HepG2 (cell line): ENCODE results near the gene GPC2. TPM values are rescaled to one million over a fixed set of nuclear protein-coding genes. Genes with fewer than 3 reads are reported as not detected.
"Not testable (repeated sequence)": the region's sequence is repeated elsewhere in the genome, so short reads cannot be mapped to it uniquely, and the experiment has no call there.

Experiments
- ATAC-seq: fragments of 200-7000 bp; cut with Tn5 transposase; 3 replicates; pipeline ENCODE4 v1.9.1; 2020; ENCODE audit warnings: mild to moderate bottlenecking, moderate library complexity
- BruUV-seq: library from RNA; stranded (reverse); fragments of 400-500 nt; replicated peaks from 2 replicates; lab custom pipeline; 2021; lab: Mats Ljungman, UMichigan
- CTCF ChIA-PET: fragments of 300-600 bp; formaldehyde crosslinking; extraction: SDS; loops from one replicate; lab custom pipeline; 2021; ENCODE audit warnings: low total read pairs, inconsistent platforms, low intra/inter-chr PET ratio; lab: Yijun Ruan, JAX
- POLR2A ChIA-PET: fragments of 350-600 bp; sonication (Branson Sonifier 250); formaldehyde crosslinking; loops from one replicate; lab custom pipeline; 2020; ENCODE audit warnings: antibody characterized with exemption, inconsistent platforms; lab: Yijun Ruan, JAX
- DNase-seq: peaks from one replicate; pipeline ENCODE4 v3.0.0-alpha.2; 2015; ENCODE audit warnings: low spot score
- FAIRE-seq: peaks from 3 replicates; lab custom pipeline; 2011; peaks lifted over from hg19 to GRCh38; lab: Jason Lieb, UNC
- H2AFZ ChIP-seq: one replicate; pipeline ENCODE4 v1.6.1; 2011; ENCODE audit warnings: low read length, inconsistent platforms
- H3K27ac ChIP-seq: fragments of 300-600 bp; 3 replicates; pipeline ENCODE4 v1.8.0; 2011; ENCODE audit warnings: mixed run types, mild to moderate bottlenecking, mixed read lengths, low read length, inconsistent platforms; ENCODE audit not compliant: insufficient read depth; ENCODE audit errors: extremely low read length
- H3K27me3 ChIP-seq, 2 experiments: fragments of 200-600 bp in 1 of 2; 2 replicates in 1 of 2; 3 replicates in 1 of 2; pipeline versions ENCODE4 v1.6.0 to v1.8.0; 2011; ENCODE audit warnings: low read length in 2 of 2, mild to moderate bottlenecking in 2 of 2, moderate library complexity in 2 of 2, inconsistent platforms in 1 of 2; ENCODE audit not compliant: insufficient read depth in 2 of 2, control insufficient read depth in 1 of 2
- H3K36me3 ChIP-seq, 2 experiments: fragments of 200-600 bp in 1 of 2; replicated peaks in 1 of 2; 2 replicates in 1 of 2; 3 replicates in 1 of 2; pipeline versions ENCODE4 v1.5.1 to v1.8.0; 2011; ENCODE audit warnings: low read length in 2 of 2, inconsistent platforms in 1 of 2; ENCODE audit not compliant: insufficient read depth in 2 of 2, control insufficient read depth in 1 of 2
- H3K4me1 ChIP-seq: 2 replicates; pipeline ENCODE4 v1.5.1; 2012; ENCODE audit warnings: low read length, inconsistent platforms; ENCODE audit not compliant: insufficient read depth
- H3K4me2 ChIP-seq: 2 replicates; pipeline ENCODE4 v1.6.0; 2011; ENCODE audit warnings: low read depth, low read length, inconsistent platforms
- H3K4me3 ChIP-seq, 3 experiments: fragments of 200-600 bp in 1 of 3; sonication (generic), shearing (Covaris generic) in 1 of 3; replicated peaks in 1 of 3; 2 replicates each; pipeline ENCODE4 v1.5.1; 2011 to 2016; ENCODE audit warnings: low read length in 3 of 3, inconsistent platforms in 2 of 3, low read depth in 2 of 3, mild to moderate bottlenecking in 2 of 3, control low read depth in 1 of 3, mixed read lengths in 1 of 3; ENCODE audit not compliant: insufficient read depth in 1 of 3
- H3K79me2 ChIP-seq: one replicate; pipeline ENCODE4 v1.6.1; 2011; ENCODE audit warnings: low read length, inconsistent platforms; ENCODE audit not compliant: insufficient read depth
- H3K9ac ChIP-seq: 2 replicates; pipeline ENCODE4 v1.6.0; 2011; ENCODE audit warnings: mild to moderate bottlenecking, low read depth, low read length, inconsistent platforms; ENCODE audit not compliant: insufficient read depth
- H3K9me3 ChIP-seq: 2 replicates; pipeline ENCODE4 v1.5.1; 2012; ENCODE audit warnings: mild to moderate bottlenecking, low read length
- H4K20me1 ChIP-seq: 2 replicates; pipeline ENCODE4 v1.6.0; 2011; ENCODE audit warnings: inconsistent platforms, mild to moderate bottlenecking, low read length, moderate library complexity; ENCODE audit not compliant: insufficient read depth
- IRF2 ChIP-seq: IDR thresholded peaks from 2 replicates; pipeline ENCODE4 v1.6.1; 2018; ENCODE audit warnings: missing genetic modification reagents, missing compliant biosample characterization
- ZFP36L2 ChIP-seq: sonication (generic); formaldehyde crosslinking; IDR thresholded peaks from 2 replicates; pipeline ENCODE4 v1.4.0; 2020; ENCODE audit warnings: missing genetic modification reagents
- ZNF557 ChIP-seq: sonication (generic); formaldehyde crosslinking; IDR thresholded peaks from 2 replicates; pipeline ENCODE4 v1.4.0; 2020; ENCODE audit warnings: missing genetic modification reagents
- WGBS: methylation state at CpG from one replicate; pipeline ENCODE4 v1.1.6; 2017; ENCODE audit warnings: low lambda C conversion rate; 5-methylcytosine and 5-hydroxymethylcytosine counted together
- in situ Hi-C: cut with HindIII; loops from 2 replicates; pipeline ENCODE4 v1.10.0; 2017; ENCODE audit warnings: low pct_unique_long_range_greater_than_20kb; ENCODE audit not compliant: extremely low pct_ligation_motif_present
- intact Hi-C: fragments of 100-400 bp; cut with micrococcal nuclease; formaldehyde crosslinking; loops from one replicate; pipeline ENCODE4 v1.10.0; 2022; ENCODE audit not compliant: unreplicated experiment
- polyA plus RNA-seq, 8 experiments: library from polyadenylated mRNA; depleted of rRNA in 3 of 8; stranded (reverse) in 7 of 8; unstranded in 1 of 8; fragments of >200 nt; fragmentation: Illumina TruSeq in 4 of 8; extraction: Trizol in 4 of 8; gene quantifications; 2 replicates each; pipeline versions ENCODE4 v1.2.1 to v1.2.3, GENCODE V29; 2011 to 2016; ENCODE audit warnings: low read depth in 4 of 8, missing spikeins in 1 of 8, mixed read lengths in 1 of 8; ENCODE audit not compliant: insufficient read depth in 1 of 8
- total RNA-seq, 5 experiments: library from RNA; depleted of rRNA; stranded (reverse); fragments of >200 nt; fragmentation: Illumina TruSeq; extraction: Trizol; gene quantifications; 2 replicates each; pipeline ENCODE4 v1.2.3, GENCODE V29; 2016; ENCODE audit warnings: low read depth in 1 of 5
- TF ChIP-seq, protein P1 (sequence below): sonication (generic); formaldehyde crosslinking; IDR thresholded peaks from 2 replicates; pipeline ENCODE4 v1.4.0; 2020; ENCODE audit warnings: mild to moderate bottlenecking, missing genetic modification reagents, borderline replicate concordance
- TF ChIP-seq, protein P2 (sequence below): fragments of 450-650 bp; IDR thresholded peaks from 2 replicates; pipeline ENCODE4 v1.6.1; 2016
- TF ChIP-seq, protein P3 (sequence below): sonication (generic); formaldehyde crosslinking; IDR thresholded peaks from 2 replicates; pipeline ENCODE4 v1.8.1; 2023; ENCODE audit warnings: mild to moderate bottlenecking, missing genetic modification reagents

The GPC2 gene
- total and polyA plus RNA-seq, 2 of the 13 experiments (the other 11 are each of a cell fraction or from before 2014, with no cell fraction given): 0.64 to 0.78 TPM

DNA sequence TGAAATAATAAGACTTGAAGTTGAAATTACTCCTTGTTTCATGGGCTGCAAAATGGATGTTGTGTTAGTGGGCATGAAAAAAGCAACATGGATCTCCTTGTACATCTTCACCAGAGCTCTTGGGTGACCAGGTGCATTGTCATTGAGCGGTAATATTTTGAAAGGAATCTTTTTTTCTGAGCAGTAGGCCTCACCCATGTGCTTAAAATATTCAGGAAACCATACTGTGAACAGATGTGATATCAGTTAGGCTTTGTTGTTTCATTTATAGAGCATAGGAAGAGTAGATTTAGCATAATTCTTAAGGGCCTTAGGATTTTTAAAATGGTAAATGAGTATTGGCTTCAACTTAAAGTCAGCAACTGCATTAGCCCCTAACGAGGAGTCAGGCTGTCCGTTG lies 15.8 kb upstream of the GPC2 start:
- no peak for TF ChIP-seq ZNF557 (CRISPR knock-in tag)
- TF ChIP-seq, protein P1, sequence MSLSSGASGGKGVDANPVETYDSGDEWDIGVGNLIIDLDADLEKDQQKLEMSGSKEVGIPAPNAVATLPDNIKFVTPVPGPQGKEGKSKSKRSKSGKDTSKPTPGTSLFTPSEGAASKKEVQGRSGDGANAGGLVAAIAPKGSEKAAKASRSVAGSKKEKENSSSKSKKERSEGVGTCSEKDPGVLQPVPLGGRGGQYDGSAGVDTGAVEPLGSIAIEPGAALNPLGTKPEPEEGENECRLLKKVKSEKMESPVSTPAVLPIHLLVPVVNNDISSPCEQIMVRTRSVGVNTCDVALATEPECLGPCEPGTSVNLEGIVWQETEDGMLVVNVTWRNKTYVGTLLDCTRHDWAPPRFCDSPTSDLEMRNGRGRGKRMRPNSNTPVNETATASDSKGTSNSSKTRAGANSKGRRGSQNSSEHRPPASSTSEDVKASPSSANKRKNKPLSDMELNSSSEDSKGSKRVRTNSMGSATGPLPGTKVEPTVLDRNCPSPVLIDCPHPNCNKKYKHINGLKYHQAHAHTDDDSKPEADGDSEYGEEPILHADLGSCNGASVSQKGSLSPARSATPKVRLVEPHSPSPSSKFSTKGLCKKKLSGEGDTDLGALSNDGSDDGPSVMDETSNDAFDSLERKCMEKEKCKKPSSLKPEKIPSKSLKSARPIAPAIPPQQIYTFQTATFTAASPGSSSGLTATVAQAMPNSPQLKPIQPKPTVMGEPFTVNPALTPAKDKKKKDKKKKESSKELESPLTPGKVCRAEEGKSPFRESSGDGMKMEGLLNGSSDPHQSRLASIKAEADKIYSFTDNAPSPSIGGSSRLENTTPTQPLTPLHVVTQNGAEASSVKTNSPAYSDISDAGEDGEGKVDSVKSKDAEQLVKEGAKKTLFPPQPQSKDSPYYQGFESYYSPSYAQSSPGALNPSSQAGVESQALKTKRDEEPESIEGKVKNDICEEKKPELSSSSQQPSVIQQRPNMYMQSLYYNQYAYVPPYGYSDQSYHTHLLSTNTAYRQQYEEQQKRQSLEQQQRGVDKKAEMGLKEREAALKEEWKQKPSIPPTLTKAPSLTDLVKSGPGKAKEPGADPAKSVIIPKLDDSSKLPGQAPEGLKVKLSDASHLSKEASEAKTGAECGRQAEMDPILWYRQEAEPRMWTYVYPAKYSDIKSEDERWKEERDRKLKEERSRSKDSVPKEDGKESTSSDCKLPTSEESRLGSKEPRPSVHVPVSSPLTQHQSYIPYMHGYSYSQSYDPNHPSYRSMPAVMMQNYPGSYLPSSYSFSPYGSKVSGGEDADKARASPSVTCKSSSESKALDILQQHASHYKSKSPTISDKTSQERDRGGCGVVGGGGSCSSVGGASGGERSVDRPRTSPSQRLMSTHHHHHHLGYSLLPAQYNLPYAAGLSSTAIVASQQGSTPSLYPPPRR (CRISPR knock-in tag): no peak
- TF ChIP-seq, protein P2, sequence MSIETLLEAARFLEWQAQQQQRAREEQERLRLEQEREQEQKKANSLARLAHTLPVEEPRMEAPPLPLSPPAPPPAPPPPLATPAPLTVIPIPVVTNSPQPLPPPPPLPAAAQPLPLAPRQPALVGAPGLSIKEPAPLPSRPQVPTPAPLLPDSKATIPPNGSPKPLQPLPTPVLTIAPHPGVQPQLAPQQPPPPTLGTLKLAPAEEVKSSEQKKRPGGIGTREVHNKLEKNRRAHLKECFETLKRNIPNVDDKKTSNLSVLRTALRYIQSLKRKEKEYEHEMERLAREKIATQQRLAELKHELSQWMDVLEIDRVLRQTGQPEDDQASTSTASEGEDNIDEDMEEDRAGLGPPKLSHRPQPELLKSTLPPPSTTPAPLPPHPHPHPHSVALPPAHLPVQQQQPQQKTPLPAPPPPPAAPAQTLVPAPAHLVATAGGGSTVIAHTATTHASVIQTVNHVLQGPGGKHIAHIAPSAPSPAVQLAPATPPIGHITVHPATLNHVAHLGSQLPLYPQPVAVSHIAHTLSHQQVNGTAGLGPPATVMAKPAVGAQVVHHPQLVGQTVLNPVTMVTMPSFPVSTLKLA: no peak
- TF ChIP-seq, protein P3, sequence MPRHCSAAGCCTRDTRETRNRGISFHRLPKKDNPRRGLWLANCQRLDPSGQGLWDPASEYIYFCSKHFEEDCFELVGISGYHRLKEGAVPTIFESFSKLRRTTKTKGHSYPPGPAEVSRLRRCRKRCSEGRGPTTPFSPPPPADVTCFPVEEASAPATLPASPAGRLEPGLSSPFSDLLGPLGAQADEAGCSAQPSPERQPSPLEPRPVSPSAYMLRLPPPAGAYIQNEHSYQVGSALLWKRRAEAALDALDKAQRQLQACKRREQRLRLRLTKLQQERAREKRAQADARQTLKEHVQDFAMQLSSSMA: no peak
- TF ChIP-seq IRF2: no peak
- TF ChIP-seq ZFP36L2 (CRISPR knock-in tag): no peak
- no TSS peak for BruUV-seq
- in situ Hi-C loops: no loop called here
- CTCF ChIA-PET: no interaction called here
- H3K27me3 ChIP-seq: peaks cover 1 to 4% of the 10 kb centered on the region in 2 experiments; a peak in 1 of 5 replicates
- H3K9ac ChIP-seq: no peak overlapping the region
- no peak overlapping the region for H3K4me2 ChIP-seq
- H3K27ac ChIP-seq: no peak overlapping the region
- 50% methylated on average over 3 of the region's 3 CpGs for WGBS
- H3K4me3 ChIP-seq: no peak overlapping the region
- no peak for ATAC-seq
- DNase-seq: no peak
- no peaks in the 10 kb centered on the region for H3K9me3 ChIP-seq
- no peaks in the 10 kb centered on the region for H4K20me1 ChIP-seq
- no peaks in the 10 kb centered on the region for H3K79me2 ChIP-seq
- H3K36me3 ChIP-seq: no peaks in the 10 kb centered on the region
- no peak overlapping the region for H2AFZ ChIP-seq
- FAIRE-seq: no peak
- peaks cover 8% of the 10 kb centered on the region; the same call in 1 of the 2 replicates for H3K4me1 ChIP-seq
- POLR2A ChIA-PET: no interaction called here
- intact Hi-C loops: no loop called here

DNA sequence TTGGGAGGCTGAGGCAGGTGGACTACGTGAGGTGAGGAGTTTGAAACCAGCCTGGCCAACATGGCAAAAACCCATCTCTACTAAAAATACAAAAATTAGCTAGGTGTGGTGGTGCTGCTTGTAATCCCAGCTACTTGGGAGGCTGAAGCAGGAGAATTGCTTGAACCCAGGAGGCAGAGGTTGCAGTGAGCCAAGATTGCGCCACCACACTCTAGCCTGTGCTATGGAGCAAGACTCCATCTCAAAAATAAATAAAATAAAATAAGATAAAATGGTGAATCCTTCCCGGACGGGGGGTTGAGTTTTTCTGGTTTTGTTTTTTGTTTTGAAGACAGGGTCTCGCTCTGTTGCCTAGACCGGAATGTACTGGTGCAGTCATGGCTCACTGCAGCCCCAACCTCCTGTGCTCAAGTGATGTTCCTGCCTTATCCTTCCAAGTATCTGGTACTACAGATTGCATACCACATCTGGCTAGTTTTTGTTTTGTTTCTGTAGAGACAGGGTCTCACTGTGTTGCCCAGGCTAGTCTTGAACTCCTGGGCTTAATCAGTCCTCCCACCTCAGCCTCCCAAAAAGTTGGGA lies 15.2 kb upstream of the GPC2 start:
- ATAC-seq, intact Hi-C loops, H2AFZ ChIP-seq, H4K20me1 ChIP-seq, H3K4me2 ChIP-seq, FAIRE-seq, BruUV-seq, DNase-seq, H3K4me1 ChIP-seq, POLR2A ChIA-PET, H3K9me3 ChIP-seq, in situ Hi-C loops, H3K36me3 ChIP-seq, H3K27me3 ChIP-seq, H3K27ac ChIP-seq, CTCF ChIA-PET, H3K79me2 ChIP-seq, H3K4me3 ChIP-seq, H3K9ac ChIP-seq: not testable (repeated sequence)
- WGBS: 47% methylated on average over 6 of the region's 6 CpGs
